ENCODE data around the gene MAML1. TPM values are rescaled to one million over a fixed set of nuclear protein-coding genes. Genes with fewer than 3 reads are reported as not detected.

MAML1 gene
- total and polyA plus RNA-seq, 2 experiments from 2014 or later, result 9.6 to 43.9 TPM

DNA sequence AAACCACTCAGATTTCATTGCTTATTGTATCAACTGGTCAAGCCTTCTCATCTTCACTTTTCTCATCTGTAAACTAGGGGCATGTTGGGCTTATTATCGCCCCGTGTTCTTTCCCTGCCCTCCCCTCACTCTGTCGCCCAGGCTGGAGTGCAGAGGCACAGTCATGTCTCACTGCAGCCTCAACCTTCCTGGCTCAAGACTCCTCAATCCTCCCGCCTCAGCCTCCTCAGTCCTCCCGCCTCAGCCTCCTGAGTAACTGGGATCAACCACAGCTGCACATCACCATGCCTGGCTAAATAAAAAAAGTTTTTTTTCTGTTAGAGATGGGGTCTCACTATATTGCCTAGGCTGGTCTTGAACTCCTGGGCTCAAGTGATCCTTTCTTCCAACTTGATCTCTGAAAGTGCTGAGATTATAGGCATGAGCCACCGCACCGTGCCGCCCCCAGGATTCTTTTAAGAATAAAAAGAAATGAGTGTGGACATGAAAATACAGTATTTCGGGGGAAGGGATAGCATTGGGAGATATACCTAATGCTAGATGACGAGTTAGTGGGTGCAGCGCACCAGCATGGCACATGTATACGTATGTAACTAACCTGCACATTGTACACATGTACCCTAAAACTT, 2.0 kb downstream of the MAML1 start:
- Mint-ChIP-seq H3K27me3 (ENCODE audit: insufficient read depth, low read depth, poor library complexity) (peaks cover 14% of the 10 kb centered on the region), H3K27ac (no peak overlapping the region), H3K4me1 (peaks cover 18% of the 10 kb centered on the region), H3K9me3 (no peaks in the 10 kb centered on the region), H3K36me3 (ENCODE audit: low read depth) (peaks cover 42% of the 10 kb centered on the region), H3K4me3 (peak overlapping the region; percentile 98)
- Histone ChIP-seq H4K20me1 (replicated peaks; ENCODE audit: insufficient read depth) (peaks cover 55% of the 10 kb centered on the region), H3K79me2 (replicated peaks; ENCODE audit: insufficient read depth) (peaks cover 64% of the 10 kb centered on the region), H3F3A (replicated peaks; ENCODE audit: low read depth) (peaks cover 21% of the 10 kb centered on the region), H3K4me3 (peak overlapping the region; percentile 75), H3K9me2 (ENCODE audit: insufficient read depth) (no peaks in the 10 kb centered on the region), H3K27me3 (ENCODE audit: insufficient read depth) (no peaks in the 10 kb centered on the region), H3K27ac (ENCODE audit: low read depth) (no peak overlapping the region), H3K4me2 (peak overlapping the region; percentile 88), H3K4me1 (ENCODE audit: insufficient read depth) (peaks cover 11% of the 10 kb centered on the region; the same call in 1 of the 2 replicates), H3K36me3 (ENCODE audit: insufficient read depth) (peaks cover under 1% of the 10 kb centered on the region; the same call in 1 of the 2 replicates), H2AFZ (no peak overlapping the region)
- DNase-seq (ENCODE audit: low spot score), result no peak
- no peak for TF ChIP-seq ZNF331 (CRISPR knock-in tag; IDR thresholded peaks at IDR 0.05; ENCODE audit: low read depth)
- TF ChIP-seq, protein P1, sequence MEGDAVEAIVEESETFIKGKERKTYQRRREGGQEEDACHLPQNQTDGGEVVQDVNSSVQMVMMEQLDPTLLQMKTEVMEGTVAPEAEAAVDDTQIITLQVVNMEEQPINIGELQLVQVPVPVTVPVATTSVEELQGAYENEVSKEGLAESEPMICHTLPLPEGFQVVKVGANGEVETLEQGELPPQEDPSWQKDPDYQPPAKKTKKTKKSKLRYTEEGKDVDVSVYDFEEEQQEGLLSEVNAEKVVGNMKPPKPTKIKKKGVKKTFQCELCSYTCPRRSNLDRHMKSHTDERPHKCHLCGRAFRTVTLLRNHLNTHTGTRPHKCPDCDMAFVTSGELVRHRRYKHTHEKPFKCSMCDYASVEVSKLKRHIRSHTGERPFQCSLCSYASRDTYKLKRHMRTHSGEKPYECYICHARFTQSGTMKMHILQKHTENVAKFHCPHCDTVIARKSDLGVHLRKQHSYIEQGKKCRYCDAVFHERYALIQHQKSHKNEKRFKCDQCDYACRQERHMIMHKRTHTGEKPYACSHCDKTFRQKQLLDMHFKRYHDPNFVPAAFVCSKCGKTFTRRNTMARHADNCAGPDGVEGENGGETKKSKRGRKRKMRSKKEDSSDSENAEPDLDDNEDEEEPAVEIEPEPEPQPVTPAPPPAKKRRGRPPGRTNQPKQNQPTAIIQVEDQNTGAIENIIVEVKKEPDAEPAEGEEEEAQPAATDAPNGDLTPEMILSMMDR (conservative IDR thresholded peaks at IDR 0.05; ENCODE audit: low read depth in 2 of 2), result no peak
- TF ChIP-seq CREB1 (CRISPR knock-in tag; IDR thresholded peaks at IDR 0.05; ENCODE audit: low read depth), result no peak
- ATAC-seq, result no peak

DNA sequence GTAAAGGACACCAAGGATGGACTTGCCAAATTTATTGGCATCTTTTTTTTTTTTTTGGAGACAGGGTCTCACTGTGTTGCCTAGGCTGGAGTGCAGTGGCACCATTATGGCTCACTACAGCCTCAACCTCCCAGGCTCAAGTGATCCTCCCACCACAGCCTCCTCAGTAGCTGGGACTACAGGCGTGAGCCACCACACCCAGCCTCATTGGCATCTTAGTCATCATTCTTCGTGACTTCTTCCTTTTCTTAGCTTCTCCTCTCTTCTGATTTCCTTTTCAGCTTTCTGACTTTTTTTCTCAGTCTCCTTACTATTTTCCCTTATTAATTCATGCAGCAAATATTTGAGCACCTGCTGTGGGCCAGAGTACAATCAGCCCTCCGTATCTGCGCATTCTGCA, 6.1 kb downstream of the MAML1 start:
- H3K4me1 Mint-ChIP-seq, result peaks cover 8% of the 10 kb centered on the region
- DNase-seq (ENCODE audit: low spot score) (no peak), ATAC-seq (no peak)
- H3K79me2 ChIP-seq (replicated peaks; ENCODE audit: insufficient read depth), result peaks cover 100% of the 10 kb centered on the region
- peaks cover 69% of the 10 kb centered on the region for H4K20me1 ChIP-seq (replicated peaks; ENCODE audit: insufficient read depth)
- H3K4me1 ChIP-seq (ENCODE audit: insufficient read depth), result peaks cover 14% of the 10 kb centered on the region; the same call in 1 of the 2 replicates
- H3K4me3 ChIP-seq, result no peak overlapping the region
- H3K4me2 ChIP-seq, result no peak overlapping the region
- no peaks in the 10 kb centered on the region for H3K36me3 ChIP-seq (ENCODE audit: insufficient read depth)
- H3K36me3 Mint-ChIP-seq (ENCODE audit: low read depth), result peaks cover 45% of the 10 kb centered on the region
- no peaks in the 10 kb centered on the region for H3K9me3 Mint-ChIP-seq
- H3F3A ChIP-seq (replicated peaks; ENCODE audit: low read depth), result peaks cover 6% of the 10 kb centered on the region
- no peak overlapping the region for H2AFZ ChIP-seq
- peaks cover 5% of the 10 kb centered on the region for H3K27me3 Mint-ChIP-seq (ENCODE audit: insufficient read depth, low read depth, poor library complexity)
- H3K27me3 ChIP-seq (ENCODE audit: insufficient read depth), result no peaks in the 10 kb centered on the region
- H3K9me2 ChIP-seq (ENCODE audit: insufficient read depth), result no peaks in the 10 kb centered on the region
- H3K27ac Mint-ChIP-seq, result no peak overlapping the region
- no peak overlapping the region for H3K27ac ChIP-seq (ENCODE audit: low read depth)
- no peak overlapping the region; the same call in 2 of the 3 replicates for H3K4me3 Mint-ChIP-seq
- TF ChIP-seq JUNB (IDR thresholded peaks at IDR 0.05; ENCODE audit: unreplicated experiment), result no peak
- TF ChIP-seq, protein P2, sequence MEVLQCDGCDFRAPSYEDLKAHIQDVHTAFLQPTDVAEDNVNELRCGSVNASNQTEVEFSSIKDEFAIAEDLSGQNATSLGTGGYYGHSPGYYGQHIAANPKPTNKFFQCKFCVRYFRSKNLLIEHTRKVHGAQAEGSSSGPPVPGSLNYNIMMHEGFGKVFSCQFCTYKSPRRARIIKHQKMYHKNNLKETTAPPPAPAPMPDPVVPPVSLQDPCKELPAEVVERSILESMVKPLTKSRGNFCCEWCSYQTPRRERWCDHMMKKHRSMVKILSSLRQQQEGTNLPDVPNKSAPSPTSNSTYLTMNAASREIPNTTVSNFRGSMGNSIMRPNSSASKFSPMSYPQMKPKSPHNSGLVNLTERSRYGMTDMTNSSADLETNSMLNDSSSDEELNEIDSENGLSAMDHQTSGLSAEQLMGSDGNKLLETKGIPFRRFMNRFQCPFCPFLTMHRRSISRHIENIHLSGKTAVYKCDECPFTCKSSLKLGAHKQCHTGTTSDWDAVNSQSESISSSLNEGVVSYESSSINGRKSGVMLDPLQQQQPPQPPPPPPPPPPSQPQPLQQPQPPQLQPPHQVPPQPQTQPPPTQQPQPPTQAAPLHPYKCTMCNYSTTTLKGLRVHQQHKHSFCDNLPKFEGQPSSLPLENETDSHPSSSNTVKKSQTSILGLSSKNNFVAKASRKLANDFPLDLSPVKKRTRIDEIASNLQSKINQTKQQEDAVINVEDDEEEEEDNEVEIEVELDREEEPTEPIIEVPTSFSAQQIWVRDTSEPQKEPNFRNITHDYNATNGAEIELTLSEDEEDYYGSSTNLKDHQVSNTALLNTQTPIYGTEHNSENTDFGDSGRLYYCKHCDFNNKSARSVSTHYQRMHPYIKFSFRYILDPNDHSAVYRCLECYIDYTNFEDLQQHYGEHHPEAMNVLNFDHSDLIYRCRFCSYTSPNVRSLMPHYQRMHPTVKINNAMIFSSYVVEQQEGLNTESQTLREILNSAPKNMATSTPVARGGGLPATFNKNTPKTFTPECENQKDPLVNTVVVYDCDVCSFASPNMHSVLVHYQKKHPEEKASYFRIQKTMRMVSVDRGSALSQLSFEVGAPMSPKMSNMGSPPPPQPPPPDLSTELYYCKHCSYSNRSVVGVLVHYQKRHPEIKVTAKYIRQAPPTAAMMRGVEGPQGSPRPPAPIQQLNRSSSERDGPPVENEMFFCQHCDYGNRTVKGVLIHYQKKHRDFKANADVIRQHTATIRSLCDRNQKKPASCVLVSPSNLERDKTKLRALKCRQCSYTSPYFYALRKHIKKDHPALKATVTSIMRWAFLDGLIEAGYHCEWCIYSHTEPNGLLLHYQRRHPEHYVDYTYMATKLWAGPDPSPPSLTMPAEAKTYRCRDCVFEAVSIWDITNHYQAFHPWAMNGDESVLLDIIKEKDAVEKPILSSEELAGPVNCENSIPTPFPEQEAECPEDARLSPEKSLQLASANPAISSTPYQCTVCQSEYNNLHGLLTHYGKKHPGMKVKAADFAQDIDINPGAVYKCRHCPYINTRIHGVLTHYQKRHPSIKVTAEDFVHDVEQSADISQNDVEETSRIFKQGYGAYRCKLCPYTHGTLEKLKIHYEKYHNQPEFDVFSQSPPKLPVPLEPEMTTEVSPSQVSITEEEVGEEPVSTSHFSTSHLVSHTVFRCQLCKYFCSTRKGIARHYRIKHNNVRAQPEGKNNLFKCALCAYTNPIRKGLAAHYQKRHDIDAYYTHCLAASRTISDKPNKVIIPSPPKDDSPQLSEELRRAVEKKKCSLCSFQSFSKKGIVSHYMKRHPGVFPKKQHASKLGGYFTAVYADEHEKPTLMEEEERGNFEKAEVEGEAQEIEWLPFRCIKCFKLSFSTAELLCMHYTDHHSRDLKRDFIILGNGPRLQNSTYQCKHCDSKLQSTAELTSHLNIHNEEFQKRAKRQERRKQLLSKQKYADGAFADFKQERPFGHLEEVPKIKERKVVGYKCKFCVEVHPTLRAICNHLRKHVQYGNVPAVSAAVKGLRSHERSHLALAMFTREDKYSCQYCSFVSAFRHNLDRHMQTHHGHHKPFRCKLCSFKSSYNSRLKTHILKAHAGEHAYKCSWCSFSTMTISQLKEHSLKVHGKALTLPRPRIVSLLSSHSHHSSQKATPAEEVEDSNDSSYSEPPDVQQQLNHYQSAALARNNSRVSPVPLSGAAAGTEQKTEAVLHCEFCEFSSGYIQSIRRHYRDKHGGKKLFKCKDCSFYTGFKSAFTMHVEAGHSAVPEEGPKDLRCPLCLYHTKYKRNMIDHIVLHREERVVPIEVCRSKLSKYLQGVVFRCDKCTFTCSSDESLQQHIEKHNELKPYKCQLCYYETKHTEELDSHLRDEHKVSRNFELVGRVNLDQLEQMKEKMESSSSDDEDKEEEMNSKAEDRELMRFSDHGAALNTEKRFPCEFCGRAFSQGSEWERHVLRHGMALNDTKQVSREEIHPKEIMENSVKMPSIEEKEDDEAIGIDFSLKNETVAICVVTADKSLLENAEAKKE (CRISPR knock-in tag; IDR thresholded peaks at IDR 0.05), result no peak
- TF ChIP-seq, protein P3, sequence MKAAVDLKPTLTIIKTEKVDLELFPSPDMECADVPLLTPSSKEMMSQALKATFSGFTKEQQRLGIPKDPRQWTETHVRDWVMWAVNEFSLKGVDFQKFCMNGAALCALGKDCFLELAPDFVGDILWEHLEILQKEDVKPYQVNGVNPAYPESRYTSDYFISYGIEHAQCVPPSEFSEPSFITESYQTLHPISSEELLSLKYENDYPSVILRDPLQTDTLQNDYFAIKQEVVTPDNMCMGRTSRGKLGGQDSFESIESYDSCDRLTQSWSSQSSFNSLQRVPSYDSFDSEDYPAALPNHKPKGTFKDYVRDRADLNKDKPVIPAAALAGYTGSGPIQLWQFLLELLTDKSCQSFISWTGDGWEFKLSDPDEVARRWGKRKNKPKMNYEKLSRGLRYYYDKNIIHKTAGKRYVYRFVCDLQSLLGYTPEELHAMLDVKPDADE (IDR thresholded peaks at IDR 0.05), result no peak
- TF ChIP-seq POLR2AphosphoS5 (IDR thresholded peaks at IDR 0.05; ENCODE audit: low read depth), result no peak
- no peak for TF ChIP-seq CREB1 (CRISPR knock-in tag; IDR thresholded peaks at IDR 0.05; ENCODE audit: low read depth)
- TF ChIP-seq NANOG (IDR thresholded peaks at IDR 0.05; ENCODE audit: borderline replicate concordance), result no peak
- TF ChIP-seq STAT1 (IDR thresholded peaks at IDR 0.05; ENCODE audit: unreplicated experiment), result no peak

All from GM23338 (cell line).